Fibroblast of lung (primary cell): ENCODE measurements around the gene BEST4.
"Not testable (repeated sequence)": the region's sequence is repeated elsewhere in the genome, so short reads cannot be mapped to it uniquely, and the experiment has no call there.

Experiments used
- EZH2 ChIP-seq: IDR thresholded peaks from 2 replicates; pipeline ENCODE4 v1.5.1; 2012; ENCODE audit warnings: low read length, control low read depth, mild to moderate bottlenecking; ENCODE audit errors: missing control alignments
- TF ChIP-seq, protein P1 (sequence below), 2 donors: IDR thresholded peaks in 1 of 2; conservative IDR thresholded peaks in 1 of 2; 1 replicate in 1 of 2; 2 replicates in 1 of 2; pipeline ENCODE4 v1.5.1; 2011 to 2012; ENCODE audit warnings: low read length in 2 of 2, control low read depth in 1 of 2, inconsistent platforms in 1 of 2, low read depth in 1 of 2, mild to moderate bottlenecking in 1 of 2

DNA sequence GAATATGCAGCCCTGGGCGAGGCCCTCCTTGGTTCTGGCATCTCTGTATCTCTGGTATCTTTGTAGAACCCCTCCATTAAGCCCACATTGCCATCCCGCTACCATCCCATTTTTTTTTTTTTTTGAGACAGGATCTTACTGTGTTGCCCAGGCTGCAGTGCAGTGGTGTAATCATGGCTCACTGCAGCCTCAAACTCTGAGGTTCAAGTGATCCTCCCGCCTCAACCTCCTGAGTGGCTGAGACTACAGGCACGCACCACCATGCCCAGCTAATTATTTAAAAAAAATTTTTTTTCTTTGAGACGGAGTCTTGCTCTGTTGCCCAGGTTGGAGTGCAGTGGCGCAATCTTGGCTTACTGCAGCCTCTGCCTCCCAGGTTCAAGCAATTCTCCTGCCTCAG is 36.4 kb upstream of the BEST4 start:
- TF ChIP-seq, protein P1, sequence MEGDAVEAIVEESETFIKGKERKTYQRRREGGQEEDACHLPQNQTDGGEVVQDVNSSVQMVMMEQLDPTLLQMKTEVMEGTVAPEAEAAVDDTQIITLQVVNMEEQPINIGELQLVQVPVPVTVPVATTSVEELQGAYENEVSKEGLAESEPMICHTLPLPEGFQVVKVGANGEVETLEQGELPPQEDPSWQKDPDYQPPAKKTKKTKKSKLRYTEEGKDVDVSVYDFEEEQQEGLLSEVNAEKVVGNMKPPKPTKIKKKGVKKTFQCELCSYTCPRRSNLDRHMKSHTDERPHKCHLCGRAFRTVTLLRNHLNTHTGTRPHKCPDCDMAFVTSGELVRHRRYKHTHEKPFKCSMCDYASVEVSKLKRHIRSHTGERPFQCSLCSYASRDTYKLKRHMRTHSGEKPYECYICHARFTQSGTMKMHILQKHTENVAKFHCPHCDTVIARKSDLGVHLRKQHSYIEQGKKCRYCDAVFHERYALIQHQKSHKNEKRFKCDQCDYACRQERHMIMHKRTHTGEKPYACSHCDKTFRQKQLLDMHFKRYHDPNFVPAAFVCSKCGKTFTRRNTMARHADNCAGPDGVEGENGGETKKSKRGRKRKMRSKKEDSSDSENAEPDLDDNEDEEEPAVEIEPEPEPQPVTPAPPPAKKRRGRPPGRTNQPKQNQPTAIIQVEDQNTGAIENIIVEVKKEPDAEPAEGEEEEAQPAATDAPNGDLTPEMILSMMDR (conservative IDR thresholded peaks at IDR 0.05 in 1 of 2, IDR thresholded peaks at IDR 0.05 in 1 of 2; ENCODE audit: low read depth in 1 of 2, low read length in 2 of 2) = not testable (repeated sequence)
- TF ChIP-seq EZH2 = not testable (repeated sequence)
